ENCODE results near the gene C1GALT1. TPM values are rescaled to one million over a fixed set of nuclear protein-coding genes. Genes with fewer than 3 reads are reported as not detected.

Gene C1GALT1
- total RNA-seq, 1 donor, result 90.0 TPM

- DNase-seq (ENCODE audit: low read depth), result peak; percentile 84
- no peak for TF ChIP-seq CTCF (IDR thresholded peaks at IDR 0.05; ENCODE audit: insufficient read depth, low read length)
- peak overlapping the region; percentile 41 for H3K4me3 ChIP-seq (ENCODE audit: low read depth, low read length)
Measured at GRCh38 chr7:7157177-7157886, 25.0 kb upstream of the C1GALT1 start.

- H3K4me3 ChIP-seq (ENCODE audit: low read depth, low read length), result peak overlapping the region; percentile 41
- TF ChIP-seq CTCF (IDR thresholded peaks at IDR 0.05; ENCODE audit: insufficient read depth, low read length), result no peak
- DNase-seq (ENCODE audit: low read depth), result peak; percentile 78
Measured at GRCh38 chr7:7157887-7158271, 24.5 kb upstream of the C1GALT1 start.

GRCh38 chr7:7159063-7159658 is 23.2 kb upstream of the C1GALT1 start:
- peak; percentile 23 for DNase-seq (ENCODE audit: low read depth)
- TF ChIP-seq CTCF (IDR thresholded peaks at IDR 0.05; ENCODE audit: insufficient read depth, low read length), result no peak
- H3K4me3 ChIP-seq (ENCODE audit: low read depth, low read length), result no peak overlapping the region

- no peak overlapping the region for H3K4me3 ChIP-seq (ENCODE audit: low read depth, low read length)
- DNase-seq (ENCODE audit: low read depth), result no peak
- no peak for TF ChIP-seq CTCF (IDR thresholded peaks at IDR 0.05; ENCODE audit: insufficient read depth, low read length)
Measured at GRCh38 chr7:7164591-7164990, 17.8 kb upstream of the C1GALT1 start.

- no peak for TF ChIP-seq CTCF (IDR thresholded peaks at IDR 0.05; ENCODE audit: insufficient read depth, low read length)
- H3K4me3 ChIP-seq (ENCODE audit: low read depth, low read length), result no peak overlapping the region
- no peak for DNase-seq (ENCODE audit: low read depth)
Measured at GRCh38 chr7:7165372-7165771, 17.0 kb upstream of the C1GALT1 start.

GRCh38 chr7:7166318-7166717 is 16.0 kb upstream of the C1GALT1 start:
- no peak for TF ChIP-seq CTCF (IDR thresholded peaks at IDR 0.05; ENCODE audit: insufficient read depth, low read length)
- no peak overlapping the region for H3K4me3 ChIP-seq (ENCODE audit: low read depth, low read length)
- DNase-seq (ENCODE audit: low read depth), result no peak
